Hepatocyte (in vitro differentiated cells): ENCODE results near the gene CAPG. TPM values are rescaled to one million over a fixed set of nuclear protein-coding genes. Genes with fewer than 3 reads are reported as not detected.
"Not testable (repeated sequence)": the region's sequence is repeated elsewhere in the genome, so short reads cannot be mapped to it uniquely, and the experiment has no call there.

Experiments used
- DNase-seq: peaks from one replicate; pipeline ENCODE4 v3.0.0-alpha.2; 2016; ENCODE audit warnings: low spot score
- H2AFZ ChIP-seq: fragments of 200-600 bp; sonication (generic); 2 replicates; pipeline ENCODE4 v1.6.0; 2016; ENCODE audit warnings: antibody characterized with exemption, mild to moderate bottlenecking
- H3K27ac ChIP-seq: fragments of 200-600 bp; sonication (generic); 2 replicates; pipeline ENCODE4 v1.5.1; 2016; ENCODE audit warnings: mild to moderate bottlenecking
- H3K27me3 ChIP-seq: fragments of 200-600 bp; sonication (generic); 2 replicates; pipeline ENCODE4 v1.6.1; 2016
- H3K36me3 ChIP-seq: fragments of 200-600 bp; sonication (generic); replicated peaks from 2 replicates; pipeline ENCODE4 v1.5.1; 2016; ENCODE audit warnings: low read depth; ENCODE audit not compliant: insufficient read depth
- H3K4me1 ChIP-seq: fragments of 200-600 bp; sonication (generic); 2 replicates; pipeline ENCODE4 v1.5.1; 2016; ENCODE audit warnings: mild to moderate bottlenecking, moderate library complexity; ENCODE audit not compliant: insufficient read depth
- H3K4me2 ChIP-seq: fragments of 200-600 bp; sonication (generic); 2 replicates; pipeline ENCODE4 v1.6.0; 2016
- H3K4me3 ChIP-seq: fragments of 200-600 bp; sonication (generic); 2 replicates; pipeline ENCODE4 v1.5.1; 2016; ENCODE audit warnings: mild to moderate bottlenecking
- H3K79me2 ChIP-seq: fragments of 200-600 bp; sonication (generic); 2 replicates; pipeline ENCODE4 v1.6.0; 2017; ENCODE audit warnings: mild to moderate bottlenecking
- H3K9me2 ChIP-seq: fragments of 200-600 bp; sonication (generic); replicated peaks from 2 replicates; pipeline ENCODE4 v1.6.0; 2017; ENCODE audit warnings: mild to moderate bottlenecking; ENCODE audit not compliant: insufficient read depth
- H3K9me3 ChIP-seq: fragments of 200-600 bp; sonication (generic); 2 replicates; pipeline ENCODE4 v1.5.1; 2016; ENCODE audit warnings: low read depth, mild to moderate bottlenecking
- H4K20me1 ChIP-seq: fragments of 200-600 bp; sonication (generic); 2 replicates; pipeline ENCODE4 v1.6.0; 2016; ENCODE audit warnings: mild to moderate bottlenecking; ENCODE audit not compliant: insufficient read depth, poor library complexity, severe bottlenecking
- CTCF ChIP-seq: fragments of 200-600 bp; sonication (generic); IDR thresholded peaks from 2 replicates; pipeline ENCODE4 v1.5.1; 2016; ENCODE audit warnings: antibody characterized with exemption, mild to moderate bottlenecking; ENCODE audit not compliant: poor library complexity
- EZH2 ChIP-seq: fragments of 200-600 bp; sonication (generic); IDR thresholded peaks from 2 replicates; pipeline ENCODE4 v1.6.1; 2016; ENCODE audit warnings: antibody characterized with exemption, mild to moderate bottlenecking, borderline replicate concordance
- EZH2phosphoT487 ChIP-seq: fragments of 200-600 bp; sonication (generic); IDR thresholded peaks from one replicate; pipeline ENCODE4 v1.6.1; 2018; ENCODE audit warnings: antibody characterized with exemption, mild to moderate bottlenecking, low read depth, moderate library complexity; ENCODE audit not compliant: unreplicated experiment, severe bottlenecking
- WGBS: methylation state at CpG from one replicate; pipeline ENCODE4 v1.1.6; 2016; ENCODE audit warnings: low lambda C conversion rate; ENCODE audit errors: missing lambda C conversion rate; 5-methylcytosine and 5-hydroxymethylcytosine counted together
- polyA plus RNA-seq: library from polyadenylated mRNA; unstranded; fragments of >200 nt; fragmentation: Nextera tagmentation; extraction: Ambion mirVana; gene quantifications from 2 replicates; pipeline ENCODE4 v1.2.1, GENCODE V29; 2016
- total RNA-seq: library from RNA; depleted of rRNA; stranded (reverse); fragments of >200 nt; gene quantifications from 2 replicates; pipeline ENCODE4 v1.2.3, GENCODE V29; 2014

CAPG gene
- total and polyA plus RNA-seq, 2 experiments from 2014 or later, result 108 to 172 TPM

- Histone ChIP-seq H3K4me1 (peaks cover 36% of the 10 kb centered on the region), H3K4me2 (peak overlapping the region; percentile 80), H3K4me3 (no peak overlapping the region), H4K20me1 (no peaks in the 10 kb centered on the region), H3K27me3 (no peaks in the 10 kb centered on the region), H3K79me2 (peaks cover 15% of the 10 kb centered on the region), H3K36me3 (no peaks in the 10 kb centered on the region), H2AFZ (no peak overlapping the region), H3K27ac (peak overlapping the region; percentile 85), H3K9me3 (no peaks in the 10 kb centered on the region), H3K9me2 (no peaks in the 10 kb centered on the region)
- 95% methylated on average over 7 of the region's 7 CpGs for WGBS
- no peak for DNase-seq
- TF ChIP-seq CTCF (no peak), EZH2 (no peak), EZH2phosphoT487 (no peak)
Observed at GRCh38 chr2:85414761-85415553, 4.8 kb upstream of the CAPG start.

DNA sequence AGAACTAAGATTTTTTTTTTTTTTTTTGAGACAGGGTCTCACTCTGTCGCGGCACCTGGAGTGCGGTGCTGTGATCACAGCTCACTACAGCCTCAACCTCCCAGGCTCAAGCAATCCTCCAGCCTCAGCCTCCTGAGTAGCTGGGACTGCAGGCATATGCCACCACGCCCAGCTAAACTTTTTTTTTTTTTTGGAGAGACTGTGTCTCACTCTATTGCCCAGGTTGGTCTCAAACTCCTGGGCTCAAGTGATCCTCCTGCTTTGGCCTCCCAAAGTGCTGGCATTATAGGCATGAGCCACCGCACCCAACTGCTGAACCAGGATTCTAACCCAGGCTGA, 4.2 kb upstream of the CAPG start:
- H4K20me1 ChIP-seq, H3K36me3 ChIP-seq, H3K27me3 ChIP-seq, H3K9me3 ChIP-seq, DNase-seq, H3K9me2 ChIP-seq: not testable (repeated sequence)
- Histone ChIP-seq H2AFZ (peak overlapping the region; percentile 25), H3K4me1 (peaks cover 32% of the 10 kb centered on the region), H3K4me2 (peak overlapping the region; percentile 80), H3K27ac (peak overlapping the region; percentile 85), H3K79me2 (peaks cover 20% of the 10 kb centered on the region), H3K4me3 (peak overlapping the region; percentile 8)
- WGBS, result 90% methylated on average over 5 of the region's 5 CpGs

DNA sequence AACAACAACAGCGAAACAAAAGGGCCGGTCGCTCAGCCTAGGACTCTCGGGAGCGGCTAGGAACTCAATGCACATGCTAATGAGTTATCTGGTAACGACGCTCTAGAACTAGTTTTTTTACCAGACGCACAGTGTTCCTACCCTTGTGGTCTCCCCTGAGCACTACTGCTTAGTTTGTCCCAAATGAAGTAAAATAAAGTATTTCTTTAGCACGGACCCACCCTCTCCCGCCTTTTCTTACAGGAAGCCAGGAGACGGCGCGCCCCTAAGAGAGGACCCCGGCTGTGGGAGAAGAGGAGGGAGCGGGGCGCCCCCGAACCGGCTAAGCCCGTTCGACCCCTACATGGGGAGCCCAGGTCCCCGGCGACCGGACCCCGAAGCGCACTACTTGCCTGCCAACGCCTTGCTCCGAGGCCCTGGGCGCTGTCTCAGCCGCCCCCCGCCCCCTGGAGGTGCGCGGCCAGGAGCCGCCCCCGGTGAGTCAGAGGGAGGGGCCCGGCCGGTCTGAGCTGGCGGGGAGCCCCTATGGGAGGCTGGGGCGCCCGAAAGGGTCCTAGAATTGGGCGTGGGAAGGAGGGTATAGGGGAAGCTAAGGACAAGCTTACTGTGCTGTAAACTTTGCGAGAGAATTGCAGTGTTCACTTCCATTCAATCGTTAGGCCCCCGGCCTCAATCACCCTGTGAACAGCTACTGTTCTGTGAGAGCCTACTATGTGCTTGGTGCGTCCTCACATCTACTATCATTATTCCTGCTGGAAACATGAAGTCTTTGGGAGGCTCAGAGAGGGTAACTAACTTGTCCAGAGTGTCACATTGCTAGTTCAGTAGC, 3.6 kb upstream of the CAPG start:
- Histone ChIP-seq H3K4me3 (peak overlapping the region; percentile 8), H3K4me1 (peaks cover 26% of the 10 kb centered on the region), H3K27ac (peak overlapping the region; percentile 85), H3K4me2 (peak overlapping the region; percentile 80), H2AFZ (peak overlapping the region; percentile 25), H3K36me3 (no peaks in the 10 kb centered on the region), H3K27me3 (no peaks in the 10 kb centered on the region), H3K9me3 (no peaks in the 10 kb centered on the region), H3K79me2 (peaks cover 21% of the 10 kb centered on the region), H4K20me1 (no peaks in the 10 kb centered on the region), H3K9me2 (no peaks in the 10 kb centered on the region)
- TF ChIP-seq EZH2 (no peak), EZH2phosphoT487 (no peak), CTCF (no peak)
- peak; percentile 90 for DNase-seq
- WGBS, result 4% methylated on average over 39 of the region's 44 CpGs

DNA sequence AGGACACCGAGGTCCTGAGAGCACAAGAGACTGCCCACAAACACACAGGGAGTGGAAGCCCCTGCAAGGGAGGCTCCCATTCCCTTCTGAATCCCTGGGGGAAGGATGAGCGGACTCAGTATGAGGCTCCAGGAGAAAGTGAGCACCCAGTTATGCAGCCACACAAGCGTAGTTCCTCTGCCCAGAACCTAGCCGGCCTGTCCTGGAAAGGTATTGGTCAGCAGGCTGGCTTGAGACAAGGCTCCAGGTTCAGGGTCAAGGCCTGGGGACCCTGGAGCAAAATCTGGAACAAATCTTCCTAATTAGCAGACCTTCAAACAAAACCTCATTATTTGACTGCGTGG, 1.2 kb upstream of the CAPG start:
- Histone ChIP-seq H3K4me3 (no peak overlapping the region), H4K20me1 (no peaks in the 10 kb centered on the region), H3K27ac (no peak overlapping the region), H3K9me2 (no peaks in the 10 kb centered on the region), H3K27me3 (no peaks in the 10 kb centered on the region), H3K4me2 (no peak overlapping the region), H3K4me1 (peaks cover 22% of the 10 kb centered on the region), H3K9me3 (no peaks in the 10 kb centered on the region), H2AFZ (no peak overlapping the region), H3K36me3 (no peaks in the 10 kb centered on the region), H3K79me2 (peaks cover 21% of the 10 kb centered on the region)
- DNase-seq, result no peak
- 85% methylated on average over 5 of the region's 5 CpGs for WGBS
- TF ChIP-seq EZH2phosphoT487 (no peak), EZH2 (no peak), CTCF (no peak)
